Subcutaneous adipose tissue (tissue), 4 donors: Measurements from ENCODE around the gene ACSM3. TPM values are rescaled to one million over a fixed set of nuclear protein-coding genes. Genes with fewer than 3 reads are reported as not detected.

ENCODE experiments used
- CTCF ChIP-seq: fragments of 450-650 bp; IDR thresholded peaks from one replicate; pipeline ENCODE4 v1.5.1; 2016; ENCODE audit warnings: low read depth, mild to moderate bottlenecking, control low read depth, antibody characterized with exemption, moderate library complexity
- total RNA-seq, 4 donors: library from RNA; depleted of rRNA; stranded (reverse); fragments of >200 nt; gene quantifications; one replicate each; pipeline ENCODE4 v1.1.0, GENCODE V29; 2016

The ACSM3 gene
- total RNA-seq, 4 donors from 2014 or later, result 0.66 to 4.4 (median 1.6) TPM

GRCh38 chr16:20735490-20735889, 28.3 kb upstream of the ACSM3 start:
- no peak for TF ChIP-seq CTCF

- no peak for TF ChIP-seq CTCF
These were observed 23.6 kb upstream of the ACSM3 start for GRCh38 chr16:20740007-20740883.

GRCh38 chr16:20740901-20741521, 22.8 kb upstream of the ACSM3 start:
- TF ChIP-seq CTCF, result no peak

DNA sequence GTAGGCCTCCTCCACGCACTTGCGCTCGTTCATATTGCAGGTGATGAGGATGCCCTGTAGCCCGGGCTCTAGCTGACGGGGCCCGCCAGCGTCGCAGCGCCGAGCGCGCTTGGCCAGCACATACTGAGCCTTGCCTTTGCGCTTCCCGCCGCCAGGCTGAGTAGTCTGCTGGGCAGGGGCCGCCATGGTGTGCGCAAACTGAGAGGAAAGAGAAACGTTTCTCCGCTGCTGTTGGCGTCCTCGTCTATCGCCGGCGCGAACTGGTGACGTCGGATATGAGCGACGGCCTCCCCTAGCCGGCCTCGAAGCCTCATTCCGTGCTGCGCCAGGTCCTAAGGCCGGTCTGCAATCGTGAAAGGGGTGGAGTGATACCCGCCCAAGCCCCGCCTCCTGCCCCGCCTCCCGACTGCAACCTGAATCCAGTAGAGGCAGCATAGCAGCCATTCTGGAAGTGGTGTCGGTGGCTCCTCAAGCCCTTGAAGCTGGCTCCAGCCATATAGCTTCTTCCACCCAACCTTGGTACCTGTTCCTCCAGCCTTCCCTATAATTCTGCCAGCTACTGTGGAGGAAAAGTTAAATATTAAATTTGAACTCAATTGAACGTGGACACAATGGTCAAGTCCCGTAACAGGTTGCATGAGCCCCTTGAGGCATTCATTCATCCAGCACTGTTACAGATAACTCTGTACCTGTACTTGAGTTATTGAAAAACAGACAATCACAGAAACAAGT, 22.1 kb upstream of the ACSM3 start, which contains the start of gene THUMPD1:
TSS of gene THUMPD1 (minus strand) at position 265 of the 732 bp plus-strand sequence. CDS start at position 186, 79 bp downstream.
- no peak for TF ChIP-seq CTCF

- TF ChIP-seq CTCF, result no peak
These were observed 20.2 kb upstream of the ACSM3 start for GRCh38 chr16:20743591-20743990.

DNA sequence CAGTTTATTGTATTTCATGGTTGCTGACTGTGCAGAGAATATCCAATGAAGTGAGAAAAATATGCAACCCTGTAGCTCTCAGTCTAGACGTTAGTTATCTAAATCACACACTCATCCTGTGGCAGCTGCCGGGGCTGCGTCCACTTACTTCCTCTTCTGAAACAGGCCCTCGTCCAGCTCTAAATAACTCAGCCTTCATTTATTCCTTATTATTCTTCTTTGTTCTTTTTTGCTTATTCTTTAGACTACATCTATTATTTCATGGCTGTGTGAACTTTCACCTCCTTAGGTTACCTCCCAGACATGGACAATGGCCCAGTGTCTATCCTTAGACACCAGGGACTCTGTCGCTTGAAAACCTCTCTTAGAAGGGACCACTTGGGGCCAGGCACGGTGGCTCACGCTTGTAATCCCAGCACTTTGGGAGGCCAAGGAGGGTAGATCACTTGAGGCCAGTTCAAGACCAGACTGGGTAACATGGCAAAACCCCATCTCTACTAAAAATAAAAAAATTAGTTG, 18.8 kb upstream of the ACSM3 start:
- TF ChIP-seq CTCF, result no peak

DNA sequence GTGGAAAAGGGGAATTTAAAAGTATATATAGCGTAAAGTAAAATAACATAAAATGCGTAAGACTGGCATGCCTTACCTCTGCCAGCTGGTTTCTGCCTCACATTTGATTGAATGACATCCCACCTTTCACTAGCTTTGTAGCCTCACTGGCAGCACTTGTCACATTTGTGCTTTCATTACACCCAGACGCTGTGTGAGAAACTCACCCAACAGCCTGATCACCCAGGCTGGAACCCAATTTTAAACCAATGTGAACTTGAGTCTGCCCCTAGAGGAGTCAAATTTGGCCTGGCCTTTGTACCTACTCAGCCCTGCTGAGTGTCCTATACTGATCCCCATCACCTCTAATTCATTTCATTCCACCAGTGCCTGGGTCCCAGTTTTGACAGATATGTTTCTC, 17.4 kb upstream of the ACSM3 start:
- no peak for TF ChIP-seq CTCF
